ENCODE data around the gene EPB41L2. TPM values are rescaled to one million over a fixed set of nuclear protein-coding genes. Genes with fewer than 3 reads are reported as not detected.

EPB41L2 gene
- total RNA-seq, 2 donors from 2014 or later, result 41.9 to 47.2 TPM

GRCh38 chr6:130853555-130854183 is 209.4 kb downstream of the EPB41L2 start:
- Histone ChIP-seq H3K4me3 (no peak overlapping the region), H3K27ac (no peak overlapping the region), H3K4me1 (no peaks in the 10 kb centered on the region), H3K27me3 (no peaks in the 10 kb centered on the region), H3K36me3 (peaks cover 5% of the 10 kb centered on the region), H3K9me3 (peaks cover 0 to 4% of the 10 kb centered on the region in 2 donors)
- no peak for DNase-seq (ENCODE audit: low spot score)
- no peak for TF ChIP-seq CTCF (IDR thresholded peaks at IDR 0.05)

- TF ChIP-seq CTCF (IDR thresholded peaks at IDR 0.05), result no peak
- DNase-seq (ENCODE audit: low spot score), result no peak
- Histone ChIP-seq H3K4me1 (no peaks in the 10 kb centered on the region), H3K9me3 (peaks cover 0 to 4% of the 10 kb centered on the region in 2 donors), H3K4me3 (no peak overlapping the region), H3K36me3 (peaks cover 1% of the 10 kb centered on the region), H3K27ac (no peak overlapping the region), H3K27me3 (no peaks in the 10 kb centered on the region)
Measured at GRCh38 chr6:130852844-130853554, 210.0 kb downstream of the EPB41L2 start.

GRCh38 chr6:130851026-130851425 is 212.0 kb downstream of the EPB41L2 start:
- no peaks in the 10 kb centered on the region for H3K36me3 ChIP-seq
- no peak for TF ChIP-seq CTCF (IDR thresholded peaks at IDR 0.05)
- no peak for DNase-seq (ENCODE audit: low spot score)

GRCh38 chr6:130849594-130849993 is 213.5 kb downstream of the EPB41L2 start:
- H3K27ac ChIP-seq, result no peak overlapping the region
- H3K9me3 ChIP-seq, result no peaks in the 10 kb centered on the region
- DNase-seq (ENCODE audit: low spot score), result no peak
- peaks cover 0 to 7% of the 10 kb centered on the region in 2 donors for H3K4me1 ChIP-seq
- H3K36me3 ChIP-seq, result no peaks in the 10 kb centered on the region
- no peak overlapping the region for H3K4me3 ChIP-seq
- no peak for TF ChIP-seq CTCF (IDR thresholded peaks at IDR 0.05)
- H3K27me3 ChIP-seq, result no peaks in the 10 kb centered on the region

More at GRCh38 chr6:130851026-130851425, 212.0 kb downstream of the EPB41L2 start:
- Histone ChIP-seq H3K27ac (no peak overlapping the region), H3K4me1 (peaks cover 0 to 7% of the 10 kb centered on the region in 2 donors), H3K4me3 (no peak overlapping the region), H3K27me3 (no peaks in the 10 kb centered on the region), H3K9me3 (peaks cover 0 to 4% of the 10 kb centered on the region in 2 donors)

- DNase-seq (ENCODE audit: low spot score), result no peak
- no peak for TF ChIP-seq CTCF (IDR thresholded peaks at IDR 0.05)
- H3K27ac ChIP-seq, result no peak overlapping the region
Measured at GRCh38 chr6:130848945-130849344, 214.1 kb downstream of the EPB41L2 start.

More at GRCh38 chr6:130848945-130849344, 214.1 kb downstream of the EPB41L2 start:
- Histone ChIP-seq H3K9me3 (no peaks in the 10 kb centered on the region), H3K36me3 (no peaks in the 10 kb centered on the region), H3K4me3 (no peak overlapping the region), H3K27me3 (no peaks in the 10 kb centered on the region), H3K4me1 (peaks cover 0 to 7% of the 10 kb centered on the region in 2 donors)

Data from right atrium auricular region (tissue), 2 donors.